Keratinocyte (primary cell): ENCODE measurements around the gene DTX4. TPM values are rescaled to one million over a fixed set of nuclear protein-coding genes. Genes with fewer than 3 reads are reported as not detected.

Experiments
- DNase-seq: peaks from one replicate; pipeline ENCODE4 v3.0.0-alpha.2; 2011; ENCODE audit warnings: low read depth, missing footprints, low spot score
- FAIRE-seq: peaks from 2 replicates; lab custom pipeline; 2011; peaks lifted over from hg19 to GRCh38; lab: Jason Lieb, UNC
- H2AFZ ChIP-seq: 2 replicates; pipeline ENCODE4 v1.6.0; 2012; ENCODE audit warnings: low read length, control low read depth, inconsistent platforms; ENCODE audit not compliant: control insufficient read depth
- H3K27ac ChIP-seq: 2 replicates; pipeline ENCODE4 v1.5.1; 2011; ENCODE audit warnings: low read length; ENCODE audit not compliant: control insufficient read depth, insufficient read depth
- H3K27me3 ChIP-seq: 3 replicates; pipeline ENCODE4 v1.6.0; 2011; ENCODE audit warnings: low read length; ENCODE audit not compliant: control insufficient read depth, insufficient read depth; ENCODE audit errors: extremely low read depth
- H3K36me3 ChIP-seq, 2 experiments: 2 replicates in 1 of 2; 3 replicates in 1 of 2; pipeline ENCODE4 v1.5.1; 2011; ENCODE audit warnings: low read length in 2 of 2, mild to moderate bottlenecking in 1 of 2; ENCODE audit not compliant: control insufficient read depth in 2 of 2, insufficient read depth in 2 of 2; ENCODE audit errors: extremely low read depth in 1 of 2
- H3K4me1 ChIP-seq: 3 replicates; pipeline ENCODE4 v1.5.1; 2011; ENCODE audit warnings: low read length; ENCODE audit not compliant: control insufficient read depth, insufficient read depth; ENCODE audit errors: extremely low read depth
- H3K4me2 ChIP-seq: 3 replicates; pipeline ENCODE4 v1.6.0; 2011; ENCODE audit warnings: low read depth, low read length; ENCODE audit not compliant: control insufficient read depth, insufficient read depth; ENCODE audit errors: extremely low read depth
- H3K4me3 ChIP-seq, 3 experiments: fragments of 200-600 bp in 1 of 3; sonication (generic) in 1 of 3; 2 replicates in 2 of 3; 3 replicates in 1 of 3; pipeline ENCODE4 v1.5.1; 2011 to 2016; ENCODE audit warnings: low read length in 3 of 3, mild to moderate bottlenecking in 3 of 3, control low read depth in 2 of 3, inconsistent platforms in 1 of 3, low read depth in 1 of 3, mixed read lengths in 1 of 3, mixed run types in 1 of 3, moderate library complexity in 1 of 3; ENCODE audit not compliant: control insufficient read depth in 2 of 3, insufficient read depth in 2 of 3; ENCODE audit errors: extremely low read depth in 1 of 3
- H3K79me2 ChIP-seq: 2 replicates; pipeline ENCODE4 v1.6.0; 2012; ENCODE audit warnings: low read length; ENCODE audit not compliant: control insufficient read depth, insufficient read depth
- H3K9ac ChIP-seq: 3 replicates; pipeline ENCODE4 v1.6.0; 2011; ENCODE audit warnings: low read length; ENCODE audit not compliant: control insufficient read depth, insufficient read depth; ENCODE audit errors: extremely low read depth
- H3K9me1 ChIP-seq: 3 replicates; pipeline ENCODE4 v1.6.0; 2011; ENCODE audit warnings: low read length; ENCODE audit not compliant: control insufficient read depth, insufficient read depth; ENCODE audit errors: extremely low read depth
- H3K9me3 ChIP-seq: 2 replicates; pipeline ENCODE4 v1.5.1; 2012; ENCODE audit warnings: low read depth, low read length; ENCODE audit not compliant: control insufficient read depth
- H4K20me1 ChIP-seq: 3 replicates; pipeline ENCODE4 v1.6.0; 2011; ENCODE audit warnings: low read length; ENCODE audit not compliant: control insufficient read depth, insufficient read depth; ENCODE audit errors: extremely low read depth
- EZH2 ChIP-seq: IDR thresholded peaks from one replicate; pipeline ENCODE4 v1.6.1; 2012; ENCODE audit warnings: inconsistent platforms, mild to moderate bottlenecking, low read length, moderate library complexity
- dilution Hi-C: fragments of 300-500 bp; cut with MboI; formaldehyde crosslinking; loops from one replicate; pipeline ENCODE4 v1.7.0; 2020; ENCODE audit warnings: low sequenced_read_pairs; ENCODE audit not compliant: extremely low pct_ligation_motif_present
- polyA plus RNA-seq, 5 experiments: library from polyadenylated mRNA; depleted of rRNA in 3 of 5; stranded (reverse) in 3 of 5; stranded (forward) in 1 of 5; unstranded in 1 of 5; fragments of >200 nt; gene quantifications; 1 replicate in 1 of 5; 2 replicates in 3 of 5; 3 replicates in 1 of 5; pipeline versions ENCODE4 v1.2.1 to v1.2.3, GENCODE V29; 2011 to 2012; ENCODE audit warnings: missing spikeins in 2 of 5, low read depth in 1 of 5, low replicate concordance in 1 of 5
- TF ChIP-seq, protein P1 (sequence below), 3 experiments: IDR thresholded peaks in 1 of 3; conservative IDR thresholded peaks in 1 of 3; optimal IDR thresholded peaks in 1 of 3; 2 replicates in 2 of 3; 3 replicates in 1 of 3; pipeline versions ENCODE3 to v1.5.1; 2011; ENCODE audit warnings: low read length in 3 of 3, mild to moderate bottlenecking in 3 of 3, moderate library complexity in 2 of 3, control low read depth in 1 of 3, inconsistent platforms in 1 of 3; ENCODE audit not compliant: insufficient read depth in 2 of 3; ENCODE audit errors: extremely low read depth in 1 of 3

Gene DTX4
- polyA plus RNA-seq, 1 donor (not counting 4 experiments of a cell fraction or from before 2014, with no cell fraction given): 1.6 TPM

DNA sequence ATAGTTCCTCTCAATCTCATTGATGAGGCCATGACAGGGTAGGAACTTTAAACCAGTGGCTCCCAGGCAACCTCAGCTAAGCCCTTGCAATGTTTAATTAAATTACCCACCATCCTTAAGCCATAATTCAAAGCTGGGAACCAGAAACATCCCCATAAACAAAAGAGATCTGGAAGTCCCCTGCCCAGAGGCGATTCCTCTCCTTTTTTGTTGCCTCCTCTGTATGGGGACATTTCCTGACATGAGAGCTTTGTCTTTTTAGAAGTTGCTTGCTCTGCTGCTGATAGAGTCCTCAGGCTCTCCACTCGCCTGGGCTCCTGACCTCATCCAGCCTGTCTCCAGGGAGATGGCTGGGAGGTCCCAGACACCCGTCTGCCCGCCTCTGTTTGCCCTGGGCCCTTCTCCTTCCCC lies 3.2 kb downstream of the DTX4 start:
- Histone ChIP-seq H3K9me3 (peaks cover 2% of the 10 kb centered on the region), H3K27me3 (no peaks in the 10 kb centered on the region), H2AFZ (no peak overlapping the region), H4K20me1 (no peaks in the 10 kb centered on the region), H3K9me1 (no peaks in the 10 kb centered on the region), H3K4me2 (peak overlapping the region; percentile 52), H3K27ac (peak overlapping the region; percentile 94), H3K79me2 (no peaks in the 10 kb centered on the region), H3K36me3 (peaks cover 0 to 2% of the 10 kb centered on the region in 2 experiments), H3K4me1 (peaks cover 30% of the 10 kb centered on the region), H3K9ac (peak overlapping the region; percentile 72), H3K4me3 (peak overlapping the region in 1 of 3 experiments; percentile 27)
- DNase-seq (no peak), FAIRE-seq (no peak)
- TF ChIP-seq EZH2: no peak
- TF ChIP-seq, protein P1, sequence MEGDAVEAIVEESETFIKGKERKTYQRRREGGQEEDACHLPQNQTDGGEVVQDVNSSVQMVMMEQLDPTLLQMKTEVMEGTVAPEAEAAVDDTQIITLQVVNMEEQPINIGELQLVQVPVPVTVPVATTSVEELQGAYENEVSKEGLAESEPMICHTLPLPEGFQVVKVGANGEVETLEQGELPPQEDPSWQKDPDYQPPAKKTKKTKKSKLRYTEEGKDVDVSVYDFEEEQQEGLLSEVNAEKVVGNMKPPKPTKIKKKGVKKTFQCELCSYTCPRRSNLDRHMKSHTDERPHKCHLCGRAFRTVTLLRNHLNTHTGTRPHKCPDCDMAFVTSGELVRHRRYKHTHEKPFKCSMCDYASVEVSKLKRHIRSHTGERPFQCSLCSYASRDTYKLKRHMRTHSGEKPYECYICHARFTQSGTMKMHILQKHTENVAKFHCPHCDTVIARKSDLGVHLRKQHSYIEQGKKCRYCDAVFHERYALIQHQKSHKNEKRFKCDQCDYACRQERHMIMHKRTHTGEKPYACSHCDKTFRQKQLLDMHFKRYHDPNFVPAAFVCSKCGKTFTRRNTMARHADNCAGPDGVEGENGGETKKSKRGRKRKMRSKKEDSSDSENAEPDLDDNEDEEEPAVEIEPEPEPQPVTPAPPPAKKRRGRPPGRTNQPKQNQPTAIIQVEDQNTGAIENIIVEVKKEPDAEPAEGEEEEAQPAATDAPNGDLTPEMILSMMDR (optimal IDR thresholded peaks at IDR 0.05 in 1 of 3, IDR thresholded peaks at IDR 0.05 in 1 of 3, conservative IDR thresholded peaks at IDR 0.05 in 1 of 3; ENCODE audit: extremely low read depth in 1 of 3, insufficient read depth in 2 of 3, low read length in 3 of 3): no peak
- dilution Hi-C loops: no loop called here

DNA sequence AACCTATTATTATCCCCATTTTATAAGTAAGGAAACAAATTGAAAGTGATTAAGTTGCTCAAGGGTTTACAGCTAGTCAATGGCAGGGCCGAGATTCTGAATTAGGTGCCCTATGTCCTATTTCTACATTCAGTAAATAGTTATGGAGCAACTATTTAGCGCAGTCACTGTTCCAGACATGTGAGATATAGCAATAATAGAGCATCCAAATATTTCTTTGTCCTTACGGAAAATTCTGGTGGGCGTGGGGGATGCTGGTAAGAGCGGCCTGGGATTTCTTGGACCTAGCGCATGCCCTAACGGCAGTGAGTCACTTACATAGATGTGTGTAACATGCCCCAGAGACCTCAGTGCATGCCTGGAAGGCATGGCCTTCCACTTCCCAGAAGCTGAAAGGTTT lies 4.4 kb downstream of the DTX4 start:
- Histone ChIP-seq H3K4me2 (no peak overlapping the region), H4K20me1 (no peaks in the 10 kb centered on the region), H3K27ac (no peak overlapping the region), H3K4me1 (peaks cover 30% of the 10 kb centered on the region), H3K4me3 (no peak overlapping the region), H2AFZ (no peak overlapping the region), H3K27me3 (no peaks in the 10 kb centered on the region), H3K9me1 (no peaks in the 10 kb centered on the region), H3K9ac (no peak overlapping the region), H3K79me2 (no peaks in the 10 kb centered on the region), H3K9me3 (peaks cover 2% of the 10 kb centered on the region), H3K36me3 (peaks cover 0 to 2% of the 10 kb centered on the region in 2 experiments)
- no peak for TF ChIP-seq EZH2
- TF ChIP-seq, protein P1 (optimal IDR thresholded peaks at IDR 0.05 in 1 of 3, IDR thresholded peaks at IDR 0.05 in 1 of 3, conservative IDR thresholded peaks at IDR 0.05 in 1 of 3; ENCODE audit: extremely low read depth in 1 of 3, insufficient read depth in 2 of 3, low read length in 3 of 3): no peak
- no peak for DNase-seq
- FAIRE-seq: no peak
- dilution Hi-C loops: no loop called here
